Gastroesophageal sphincter (tissue), 4 donors: ENCODE data around the gene AGAP2. TPM values are rescaled to one million over a fixed set of nuclear protein-coding genes. Genes with fewer than 3 reads are reported as not detected.

Experiments used
- ATAC-seq: fragments of 150-250 bp; one replicate; pipeline ENCODE4 v1.9.1; 2016; ENCODE audit warnings: mild to moderate bottlenecking, moderate library complexity
- H3K27ac ChIP-seq, 4 donors: fragments of 200-600 bp; sonication (generic) in 3 of 4; 1 replicate in 3 of 4; 2 replicates in 1 of 4; pipeline ENCODE4 v1.5.1; 2016 to 2019
- H3K27me3 ChIP-seq: fragments of 200-600 bp; sonication (generic); one replicate; pipeline ENCODE4 v1.5.1; 2019
- H3K36me3 ChIP-seq, 2 donors: fragments of 200-600 bp; sonication (generic); one replicate each; pipeline ENCODE4 v1.5.1; 2019; ENCODE audit warnings: control low read depth in 1 of 2
- H3K4me1 ChIP-seq, 3 donors: fragments of 200-600 bp; sonication (generic); 1 replicate in 2 of 3; 2 replicates in 1 of 3; pipeline ENCODE4 v1.5.1; 2016 to 2019; ENCODE audit warnings: control low read depth in 2 of 3
- H3K4me3 ChIP-seq, 2 donors: fragments of 200-600 bp; sonication (generic); one replicate each; pipeline ENCODE4 v1.5.1; 2019; ENCODE audit warnings: mild to moderate bottlenecking in 1 of 2, moderate library complexity in 1 of 2
- H3K9me3 ChIP-seq, 3 donors: fragments of 200-600 bp; sonication (generic); one replicate each; pipeline ENCODE4 v1.5.1; 2017 to 2019; ENCODE audit warnings: control low read depth in 2 of 3
- CTCF ChIP-seq, 4 experiments: fragments of 200-600 bp in 2 of 4; fragments of 450-650 bp in 2 of 4; sonication (generic) in 1 of 4; IDR thresholded peaks; one replicate each; pipeline ENCODE4 v1.5.1; 2017 to 2019; ENCODE audit warnings: antibody characterized with exemption in 4 of 4, mild to moderate bottlenecking in 2 of 4, moderate library complexity in 2 of 4
- EP300 ChIP-seq: sonication (generic); formaldehyde crosslinking; IDR thresholded peaks from one replicate; pipeline ENCODE4 v1.6.1; 2017; ENCODE audit warnings: antibody characterized with exemption, mild to moderate bottlenecking
- POLR2A ChIP-seq, 2 donors: fragments of 450-650 bp; IDR thresholded peaks; one replicate each; pipeline ENCODE4 v1.6.1; 2017; ENCODE audit warnings: antibody characterized with exemption in 2 of 2, mild to moderate bottlenecking in 2 of 2, moderate library complexity in 1 of 2
- POLR2AphosphoS5 ChIP-seq: sonication (generic); formaldehyde crosslinking; IDR thresholded peaks from one replicate; pipeline ENCODE4 v1.6.1; 2017; ENCODE audit warnings: antibody characterized with exemption
- WGBS, 2 donors: methylation state at CpG; one replicate each; pipeline ENCODE4 v1.1.5; 2018; ENCODE audit warnings: low coverage in 1 of 2; 5-methylcytosine and 5-hydroxymethylcytosine counted together
- total RNA-seq, 4 donors: library from RNA; depleted of rRNA; stranded (reverse); fragments of >200 nt; gene quantifications; one replicate each; pipeline ENCODE4 v1.1.0, GENCODE V29; 2016

The AGAP2 gene
- total RNA-seq = 1 to 10 TPM; 1.6 to 4.2 (median 3.3) TPM

DNA sequence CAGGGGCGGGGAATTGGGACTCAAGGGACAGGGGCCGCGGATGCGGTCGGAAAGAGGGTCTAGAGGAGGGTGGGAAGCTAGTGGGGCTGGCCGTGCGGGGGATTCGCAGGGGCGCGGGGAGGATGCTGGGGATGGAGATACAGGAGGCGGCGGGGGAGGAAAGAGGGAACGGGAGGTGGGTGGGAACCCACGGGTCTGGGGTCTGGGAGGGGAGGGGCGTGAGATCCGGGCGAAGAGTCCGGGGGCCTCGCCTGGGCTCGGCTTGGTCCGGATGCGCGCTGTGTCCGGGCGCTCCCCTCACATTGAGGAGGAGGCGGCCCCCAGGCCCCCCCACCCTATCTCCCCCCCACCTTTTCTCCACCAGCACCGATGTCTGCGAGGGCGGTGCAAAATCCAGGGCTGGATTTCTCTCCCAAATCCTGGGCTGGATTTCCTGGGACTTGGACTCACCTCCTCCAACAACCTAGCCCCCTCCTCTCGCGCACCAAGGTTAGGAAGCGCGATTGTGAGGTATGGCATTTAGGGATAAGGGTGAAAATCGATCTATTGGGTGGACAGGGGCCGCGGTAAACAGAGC, at the start of gene AGAP2:
AGAP2 (minus strand) TSS at position 82 of the 577 bp plus-strand sequence. CDS start 496 bp downstream, outside the sequence.
- no peak for ATAC-seq
- Histone ChIP-seq H3K27me3 (peaks cover 83% of the 10 kb centered on the region), H3K27ac (peak within 1 kb of the TSS in 1 of 4 donors; percentile 38), H3K4me1 (peaks cover 4 to 39% (median 31%) of the 10 kb centered on the region in 3 donors), H3K4me3 (peak within 1 kb of the TSS; percentile 3 to 50), H3K36me3 (no peaks in the 10 kb centered on the region), H3K9me3 (no peaks in the 10 kb centered on the region)
- WGBS, 2 donors = 0 to 4% methylated on average over 4 to 21 of the region's 36 CpGs
- TF ChIP-seq EP300 (no peak), CTCF (IDR thresholded peaks at IDR 0.05) (no peak), POLR2A (IDR thresholded peaks at IDR 0.05) (no peak), POLR2AphosphoS5 (no peak)

DNA sequence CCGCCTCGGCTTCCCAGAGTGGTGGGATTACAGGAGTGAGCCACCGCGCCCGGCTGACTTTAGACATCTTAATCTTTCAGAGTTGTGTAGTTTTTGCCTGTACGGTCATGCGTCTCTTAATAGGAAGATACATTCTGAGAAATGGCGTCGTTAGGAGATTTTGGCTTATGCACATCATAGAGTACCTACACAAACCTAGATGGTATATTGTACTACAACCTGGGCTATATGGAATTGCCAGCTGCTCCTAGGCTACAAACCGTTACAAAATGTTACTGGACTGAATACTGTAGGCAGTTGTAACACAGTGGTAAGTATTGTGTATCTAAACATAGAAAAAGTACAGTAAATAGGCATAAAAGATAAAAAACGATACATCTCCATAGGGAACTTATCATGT, 45.3 kb upstream of the AGAP2 start:
- H3K4me1 ChIP-seq = peaks cover 3 to 22% (median 6%) of the 10 kb centered on the region in 3 donors
- H3K4me3 ChIP-seq = peak overlapping the region in 1 of 2 donors; percentile 95
- H3K9me3 ChIP-seq = no peaks in the 10 kb centered on the region
- no peak for ATAC-seq
- H3K36me3 ChIP-seq = peaks cover 0 to 66% of the 10 kb centered on the region in 2 donors
- WGBS, 2 donors = 82 to 83% methylated on average over 5 to 6 of the region's 11 CpGs
- TF ChIP-seq POLR2AphosphoS5 = no peak
- TF ChIP-seq CTCF (IDR thresholded peaks at IDR 0.05) = no peak
- TF ChIP-seq POLR2A (IDR thresholded peaks at IDR 0.05) = no peak
- TF ChIP-seq EP300 = no peak
- H3K27ac ChIP-seq = no peak overlapping the region
- no peaks in the 10 kb centered on the region for H3K27me3 ChIP-seq

DNA sequence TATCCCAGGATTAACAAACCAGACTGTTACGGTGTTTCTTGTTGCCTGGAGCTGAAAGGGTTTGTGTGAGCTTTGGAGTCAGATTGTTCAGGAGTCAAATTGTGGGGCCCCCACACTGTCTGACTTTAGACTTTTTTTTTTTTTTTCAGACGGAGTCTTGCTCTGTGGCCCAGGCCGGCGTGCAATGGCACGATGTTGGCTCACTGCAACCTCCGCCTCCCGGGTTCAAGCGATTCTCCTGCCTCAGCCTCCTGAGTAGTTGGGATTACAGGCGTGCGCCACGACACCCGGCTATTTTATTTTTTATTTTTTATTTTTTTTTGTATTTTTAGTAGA, 44.9 kb upstream of the AGAP2 start:
- H3K27ac ChIP-seq = peak overlapping the region in 2 of 4 donors; percentile 79 to 82
- H3K4me1 ChIP-seq = peaks cover 3 to 22% (median 6%) of the 10 kb centered on the region in 3 donors
- H3K36me3 ChIP-seq = peaks cover 0 to 66% of the 10 kb centered on the region in 2 donors
- no peaks in the 10 kb centered on the region for H3K27me3 ChIP-seq
- 80 to 100% methylated on average over 8 to 11 of the region's 12 CpGs for WGBS, 2 donors
- peak overlapping the region; percentile 69 to 95 for H3K4me3 ChIP-seq
- TF ChIP-seq CTCF (IDR thresholded peaks at IDR 0.05) (no peak), EP300 (no peak), POLR2A (IDR thresholded peaks at IDR 0.05) (no peak), POLR2AphosphoS5 (no peak)
- ATAC-seq = no peak
- no peaks in the 10 kb centered on the region for H3K9me3 ChIP-seq

DNA sequence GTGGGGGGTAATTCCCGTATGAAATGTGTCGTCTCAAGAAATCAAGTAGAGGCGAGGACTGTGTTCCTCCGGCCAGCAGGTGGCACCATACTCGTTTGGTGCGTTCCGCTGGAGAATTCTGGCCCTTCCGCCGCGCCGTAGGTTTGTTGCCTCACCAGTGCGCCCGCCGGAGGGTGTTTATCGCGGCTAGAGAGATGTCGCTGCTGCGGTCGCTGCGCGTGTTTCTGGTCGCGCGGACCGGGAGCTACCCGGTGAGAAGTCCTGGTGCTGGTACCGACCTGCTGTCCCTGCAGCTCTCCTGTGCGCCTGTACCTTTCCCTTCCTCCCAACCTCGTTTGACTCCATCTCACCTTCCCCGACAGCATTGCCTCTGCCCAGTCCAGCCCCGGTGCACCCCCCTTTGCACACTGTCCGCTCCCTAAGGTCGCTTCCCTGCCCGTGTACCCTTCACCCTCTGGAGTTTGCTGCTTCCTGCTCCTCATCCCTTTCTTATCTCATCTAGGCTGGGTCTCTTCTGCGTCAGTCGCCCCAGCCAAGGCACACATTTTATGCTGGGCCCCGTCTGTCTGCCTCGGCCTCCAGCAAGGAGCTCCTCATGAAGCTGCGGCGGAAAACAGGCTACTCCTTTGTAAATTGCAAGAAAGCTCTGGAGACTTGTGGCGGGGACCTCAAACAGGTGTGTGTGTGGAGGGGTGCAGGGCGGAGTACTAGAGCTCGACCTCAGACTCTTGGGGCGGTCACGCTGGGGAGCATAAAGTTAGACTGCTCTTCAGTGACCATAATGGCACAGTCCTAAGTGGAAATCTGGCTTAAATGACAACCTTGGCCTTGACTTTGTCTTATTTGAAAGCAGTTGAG, 44.3 kb upstream of the AGAP2 start, which contains the start of gene TSFM:
TSFM (plus strand) TSS at position 180 of the 858 bp plus-strand sequence; CDS start at position 195, 15 bp downstream.
- peaks cover 0 to 61% of the 10 kb centered on the region in 2 donors for H3K36me3 ChIP-seq
- ATAC-seq = peak; percentile 90

More for the DNA sequence above, 44.3 kb upstream of the AGAP2 start, which contains the start of gene TSFM:
- H3K9me3 ChIP-seq = no peaks in the 10 kb centered on the region
- H3K27ac ChIP-seq = peak within 1 kb of the TSS; percentile 4 to 86 (median 80)
- peak within 1 kb of the TSS; percentile 69 to 95 for H3K4me3 ChIP-seq
- no peaks in the 10 kb centered on the region for H3K27me3 ChIP-seq
- TF ChIP-seq EP300 (no peak), CTCF (IDR thresholded peaks at IDR 0.05) (peak; percentile 88 to 96 (median 91)), POLR2AphosphoS5 (peak; percentile 96), POLR2A (IDR thresholded peaks at IDR 0.05) (peak; percentile 59 to 60)
- 1% methylated on average over 28 to 36 of the region's 45 CpGs for WGBS, 2 donors
- peaks cover 3 to 22% (median 6%) of the 10 kb centered on the region in 3 donors for H3K4me1 ChIP-seq
